Neural cell (in vitro differentiated cells): Measurements from ENCODE around the gene SYT17.

Source experiments
- EZH2 ChIP-seq: fragments of 200-600, 300-800 bp; shearing (Covaris generic), sonication (generic); IDR thresholded peaks from 2 replicates; pipeline ENCODE4 v1.6.1; 2014; ENCODE audit warnings: antibody characterized with exemption, low read length, borderline replicate concordance, mild to moderate bottlenecking; ENCODE audit not compliant: insufficient read depth, poor library complexity, severe bottlenecking
- POLR2AphosphoS5 ChIP-seq: IDR thresholded peaks from 2 replicates; pipeline ENCODE4 v1.6.1; 2012
- SMC3 ChIP-seq: fragments of 450-650 bp; conservative IDR thresholded peaks from 2 replicates; pipeline ENCODE4 v1.6.1; 2014; ENCODE audit warnings: antibody characterized with exemption, mild to moderate bottlenecking, moderate library complexity; ENCODE audit not compliant: poor library complexity
- TF ChIP-seq, protein P1 (sequence below): fragments of 450-650 bp; IDR thresholded peaks from 2 replicates; pipeline ENCODE4 v1.5.1; 2014; ENCODE audit warnings: antibody characterized with exemption, mild to moderate bottlenecking, moderate library complexity; ENCODE audit not compliant: poor library complexity, severe bottlenecking

DNA sequence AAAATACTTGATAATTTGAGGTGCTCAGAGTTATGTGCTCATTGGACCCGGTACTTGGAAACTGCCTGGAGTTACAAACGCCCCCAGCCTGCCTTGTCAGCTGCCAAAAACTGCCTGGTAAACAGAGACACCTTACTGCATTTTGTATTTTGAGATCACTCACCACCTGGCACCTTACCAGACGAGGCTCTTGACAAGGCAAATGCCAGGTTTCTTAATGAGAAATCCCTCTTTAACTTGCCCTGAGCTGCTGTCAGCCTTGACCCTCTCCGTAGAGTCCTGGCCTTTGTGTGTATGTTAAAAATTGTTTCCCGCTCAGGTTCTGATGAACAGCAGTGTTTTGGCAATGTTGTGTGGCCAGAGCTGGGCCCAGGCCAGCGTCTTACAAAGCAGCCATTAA is 28.8 kb downstream of the SYT17 start:
- TF ChIP-seq, protein P1, sequence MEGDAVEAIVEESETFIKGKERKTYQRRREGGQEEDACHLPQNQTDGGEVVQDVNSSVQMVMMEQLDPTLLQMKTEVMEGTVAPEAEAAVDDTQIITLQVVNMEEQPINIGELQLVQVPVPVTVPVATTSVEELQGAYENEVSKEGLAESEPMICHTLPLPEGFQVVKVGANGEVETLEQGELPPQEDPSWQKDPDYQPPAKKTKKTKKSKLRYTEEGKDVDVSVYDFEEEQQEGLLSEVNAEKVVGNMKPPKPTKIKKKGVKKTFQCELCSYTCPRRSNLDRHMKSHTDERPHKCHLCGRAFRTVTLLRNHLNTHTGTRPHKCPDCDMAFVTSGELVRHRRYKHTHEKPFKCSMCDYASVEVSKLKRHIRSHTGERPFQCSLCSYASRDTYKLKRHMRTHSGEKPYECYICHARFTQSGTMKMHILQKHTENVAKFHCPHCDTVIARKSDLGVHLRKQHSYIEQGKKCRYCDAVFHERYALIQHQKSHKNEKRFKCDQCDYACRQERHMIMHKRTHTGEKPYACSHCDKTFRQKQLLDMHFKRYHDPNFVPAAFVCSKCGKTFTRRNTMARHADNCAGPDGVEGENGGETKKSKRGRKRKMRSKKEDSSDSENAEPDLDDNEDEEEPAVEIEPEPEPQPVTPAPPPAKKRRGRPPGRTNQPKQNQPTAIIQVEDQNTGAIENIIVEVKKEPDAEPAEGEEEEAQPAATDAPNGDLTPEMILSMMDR = no peak
- TF ChIP-seq EZH2 (no peak), POLR2AphosphoS5 (no peak), SMC3 (no peak)
